Endothelial cell (in vitro differentiated cells): ENCODE results near the gene SLN. TPM values are rescaled to one million over a fixed set of nuclear protein-coding genes. Genes with fewer than 3 reads are reported as not detected.
A peak's percentile ranks its signal among the peaks of the same experiment; 100 is the strongest.

Experiments used
- DNase-seq: peaks from one replicate; pipeline ENCODE4 v3.0.0; 2021; ENCODE audit warnings: low spot score
- H3K27ac Mint-ChIP-seq: one replicate; pipeline ENCODE4 v1.8.0; 2021; ENCODE audit warnings: mixed read lengths, inconsistent platforms; ENCODE audit not compliant: unreplicated experiment
- H3K27me3 Mint-ChIP-seq: one replicate; pipeline ENCODE4 v1.8.0; 2021; ENCODE audit warnings: mild to moderate bottlenecking, moderate library complexity, mixed read lengths, inconsistent platforms; ENCODE audit not compliant: unreplicated experiment
- H3K36me3 Mint-ChIP-seq: one replicate; pipeline ENCODE4 v1.8.0; 2021; ENCODE audit warnings: mild to moderate bottlenecking, low read depth, mixed read lengths, inconsistent platforms; ENCODE audit not compliant: unreplicated experiment
- H3K4me1 Mint-ChIP-seq: one replicate; pipeline ENCODE4 v1.8.0; 2021; ENCODE audit warnings: mild to moderate bottlenecking, mixed read lengths, inconsistent platforms; ENCODE audit not compliant: unreplicated experiment
- H3K4me3 Mint-ChIP-seq: one replicate; pipeline ENCODE4 v1.8.0; 2021; ENCODE audit warnings: mild to moderate bottlenecking, mixed read lengths, inconsistent platforms; ENCODE audit not compliant: unreplicated experiment
- H3K9me3 Mint-ChIP-seq: one replicate; pipeline ENCODE4 v1.8.0; 2021; ENCODE audit warnings: mixed read lengths, inconsistent platforms; ENCODE audit not compliant: unreplicated experiment
- CTCF ChIP-seq: fragments of 200-600 bp; sonication (generic); IDR thresholded peaks from one replicate; pipeline ENCODE4 v1.5.0; 2021; ENCODE audit warnings: antibody characterized with exemption; ENCODE audit not compliant: unreplicated experiment
- total RNA-seq: library from RNA; stranded (reverse); fragmentation: NEBNext Ultra II Directional; extraction: Animal tissue kit (Norgen Biotek cat#: 25700); gene quantifications from one replicate; pipeline ENCODE4 v1.2.1, GENCODE V29; 2021; ENCODE audit not compliant: unreplicated experiment

The SLN gene
- total RNA-seq, 1 donor from 2014 or later: not detected

- H3K9me3 Mint-ChIP-seq: no peaks in the 10 kb centered on the region
- no peak for TF ChIP-seq CTCF
- H3K27me3 Mint-ChIP-seq: no peaks in the 10 kb centered on the region
- H3K4me1 Mint-ChIP-seq: no peaks in the 10 kb centered on the region
- no peak for DNase-seq
- H3K4me3 Mint-ChIP-seq: no peak overlapping the region
- H3K27ac Mint-ChIP-seq: no peak overlapping the region
- no peaks in the 10 kb centered on the region for H3K36me3 Mint-ChIP-seq
These were observed 15.7 kb downstream of the SLN start for GRCh38 chr11:107696140-107696539.

DNA sequence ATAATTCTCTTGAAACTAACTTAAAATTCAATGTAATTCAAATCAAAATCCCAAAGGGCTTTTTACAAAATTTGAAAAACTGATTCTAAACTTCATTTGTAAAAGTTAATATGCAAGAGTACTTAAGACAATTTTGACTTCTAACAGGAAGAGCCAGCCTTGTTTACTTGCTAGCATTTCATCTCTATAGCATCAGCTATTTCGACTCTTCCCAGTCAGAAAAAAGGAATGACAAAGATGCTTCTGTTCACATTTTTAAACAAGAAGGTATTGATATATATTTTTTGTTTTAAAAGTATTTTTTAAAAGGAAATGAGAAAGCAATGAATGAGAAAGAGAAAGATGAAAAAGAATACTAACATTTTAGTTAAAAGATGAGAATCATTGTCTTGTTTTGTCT, 16.4 kb downstream of the SLN start:
- Mint-ChIP-seq H3K4me1 (no peaks in the 10 kb centered on the region), H3K27ac (no peak overlapping the region), H3K9me3 (no peaks in the 10 kb centered on the region), H3K36me3 (no peaks in the 10 kb centered on the region), H3K27me3 (no peaks in the 10 kb centered on the region), H3K4me3 (no peak overlapping the region)
- no peak for TF ChIP-seq CTCF
- no peak for DNase-seq

DNA sequence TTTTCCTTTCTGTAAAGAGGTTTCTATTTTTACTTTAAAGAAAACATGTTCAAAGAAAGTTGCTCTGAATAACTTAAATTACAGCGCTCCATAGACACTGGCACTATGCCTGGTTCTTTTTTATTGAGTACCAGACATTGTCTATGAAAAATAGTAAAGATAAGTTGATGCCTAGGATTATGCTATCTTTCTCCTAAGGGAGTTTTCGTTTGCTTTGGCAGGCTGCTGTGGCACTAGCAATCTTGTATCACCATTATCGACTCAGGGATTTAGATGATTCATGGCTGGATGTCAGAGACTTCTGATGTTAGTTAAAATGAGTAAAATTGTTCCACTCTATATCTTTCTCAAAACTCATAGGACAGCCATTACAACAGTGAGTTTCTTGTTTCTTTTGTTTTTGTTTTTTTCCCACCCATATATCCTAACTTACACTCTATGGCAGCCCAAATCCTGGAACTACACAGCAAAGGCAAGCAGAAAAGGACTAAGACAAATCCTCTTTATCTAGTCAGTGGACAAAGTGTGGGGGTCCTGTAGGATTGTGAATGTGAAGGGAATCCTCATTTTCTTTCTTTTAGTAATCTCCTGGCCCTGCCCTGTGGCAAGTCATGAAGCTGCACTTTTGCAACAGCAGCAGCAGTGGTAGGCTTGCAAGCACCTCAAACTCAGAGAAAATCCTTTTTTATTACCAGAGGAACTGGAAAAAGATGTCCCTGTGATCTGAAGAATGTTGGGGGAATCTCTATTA, 20.7 kb downstream of the SLN start:
- Mint-ChIP-seq H3K9me3 (no peaks in the 10 kb centered on the region), H3K4me3 (no peak overlapping the region), H3K27me3 (peaks cover under 1% of the 10 kb centered on the region), H3K4me1 (no peaks in the 10 kb centered on the region), H3K36me3 (no peaks in the 10 kb centered on the region), H3K27ac (no peak overlapping the region)
- TF ChIP-seq CTCF: no peak
- DNase-seq: no peak

GRCh38 chr11:107689317-107690202, 22.3 kb downstream of the SLN start:
- Mint-ChIP-seq H3K4me1 (no peaks in the 10 kb centered on the region), H3K36me3 (no peaks in the 10 kb centered on the region), H3K9me3 (no peaks in the 10 kb centered on the region), H3K27me3 (peaks cover 2% of the 10 kb centered on the region), H3K27ac (no peak overlapping the region), H3K4me3 (no peak overlapping the region)
- peak; percentile 72 for DNase-seq
- TF ChIP-seq CTCF: peak; percentile 49
